ENCODE data around the gene SH3BP4. TPM values are rescaled to one million over a fixed set of nuclear protein-coding genes. Genes with fewer than 3 reads are reported as not detected.

Gene SH3BP4, protein sequence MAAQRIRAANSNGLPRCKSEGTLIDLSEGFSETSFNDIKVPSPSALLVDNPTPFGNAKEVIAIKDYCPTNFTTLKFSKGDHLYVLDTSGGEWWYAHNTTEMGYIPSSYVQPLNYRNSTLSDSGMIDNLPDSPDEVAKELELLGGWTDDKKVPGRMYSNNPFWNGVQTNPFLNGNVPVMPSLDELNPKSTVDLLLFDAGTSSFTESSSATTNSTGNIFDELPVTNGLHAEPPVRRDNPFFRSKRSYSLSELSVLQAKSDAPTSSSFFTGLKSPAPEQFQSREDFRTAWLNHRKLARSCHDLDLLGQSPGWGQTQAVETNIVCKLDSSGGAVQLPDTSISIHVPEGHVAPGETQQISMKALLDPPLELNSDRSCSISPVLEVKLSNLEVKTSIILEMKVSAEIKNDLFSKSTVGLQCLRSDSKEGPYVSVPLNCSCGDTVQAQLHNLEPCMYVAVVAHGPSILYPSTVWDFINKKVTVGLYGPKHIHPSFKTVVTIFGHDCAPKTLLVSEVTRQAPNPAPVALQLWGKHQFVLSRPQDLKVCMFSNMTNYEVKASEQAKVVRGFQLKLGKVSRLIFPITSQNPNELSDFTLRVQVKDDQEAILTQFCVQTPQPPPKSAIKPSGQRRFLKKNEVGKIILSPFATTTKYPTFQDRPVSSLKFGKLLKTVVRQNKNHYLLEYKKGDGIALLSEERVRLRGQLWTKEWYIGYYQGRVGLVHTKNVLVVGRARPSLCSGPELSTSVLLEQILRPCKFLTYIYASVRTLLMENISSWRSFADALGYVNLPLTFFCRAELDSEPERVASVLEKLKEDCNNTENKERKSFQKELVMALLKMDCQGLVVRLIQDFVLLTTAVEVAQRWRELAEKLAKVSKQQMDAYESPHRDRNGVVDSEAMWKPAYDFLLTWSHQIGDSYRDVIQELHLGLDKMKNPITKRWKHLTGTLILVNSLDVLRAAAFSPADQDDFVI
- total RNA-seq = 5.5 TPM

- peak; percentile 77 for DNase-seq
These were observed at the start of gene SH3BP4 for GRCh38 chr2:234951664-234952269. Gene SH3BP4, plus strand, starts transcription at chr2:234952017. Its CDS starts 82,986 bp downstream, at chr2:235035003.

DNA sequence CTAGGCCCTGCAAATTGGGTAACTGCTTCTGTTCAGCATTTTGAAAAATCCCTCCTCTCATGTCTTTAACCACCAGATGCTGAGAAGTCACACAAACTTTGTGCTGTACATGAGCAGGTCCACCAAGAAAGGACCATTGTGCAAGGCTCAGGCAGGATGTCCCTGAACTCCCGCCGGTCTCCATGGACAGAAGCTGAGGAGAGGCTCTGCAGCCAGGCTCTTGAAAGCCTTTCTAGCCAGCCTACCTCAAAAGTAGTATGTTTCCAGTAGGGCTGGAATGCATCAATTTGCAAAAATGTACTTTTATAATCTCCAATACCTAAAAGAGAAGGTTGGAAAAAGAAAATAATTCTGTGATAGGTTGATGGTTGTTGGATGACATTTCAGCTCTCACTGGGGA lies 47.0 kb upstream of the SH3BP4 start:
- no peak for DNase-seq

DNA sequence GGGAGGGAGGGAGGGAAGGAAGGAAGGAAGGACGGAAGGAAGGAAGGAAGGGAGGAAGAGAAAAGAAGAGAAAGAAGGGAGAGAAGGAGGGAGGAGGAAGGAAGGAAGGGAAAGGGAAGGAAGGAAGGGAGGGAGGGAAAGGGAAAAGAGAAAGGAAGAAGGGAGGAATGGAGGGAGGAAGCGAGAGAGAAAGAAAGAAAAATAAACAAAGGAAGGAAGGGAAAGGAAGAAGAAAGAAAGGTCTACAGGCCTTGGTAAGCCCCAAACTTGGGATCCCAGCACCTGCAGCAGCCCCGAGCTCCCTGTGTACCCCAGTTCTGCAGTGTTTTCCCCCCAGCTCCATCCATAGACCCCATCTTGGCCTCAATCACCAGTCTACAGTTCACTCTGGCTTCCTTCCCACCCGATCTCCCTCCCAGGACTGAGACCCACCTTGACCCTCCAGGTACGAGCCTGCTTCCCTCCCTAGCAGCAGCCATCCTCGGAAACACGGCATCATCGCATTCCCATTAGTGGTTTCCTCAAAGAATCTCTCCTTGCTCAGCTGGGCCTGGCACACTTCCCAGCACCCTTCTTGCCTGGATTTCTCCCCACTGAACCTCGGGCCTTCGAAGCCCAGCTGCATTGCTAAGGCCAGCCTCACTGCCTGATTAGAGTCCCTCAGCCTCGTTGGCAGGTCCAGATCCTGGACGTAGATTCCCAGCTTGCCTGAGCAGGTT lies 46.1 kb upstream of the SH3BP4 start:
- no peak for DNase-seq

GRCh38 chr2:234910186-234910679 lies 41.6 kb upstream of the SH3BP4 start:
- DNase-seq = no peak

GRCh38 chr2:234911271-234911670 lies 40.5 kb upstream of the SH3BP4 start:
- no peak for DNase-seq

DNA sequence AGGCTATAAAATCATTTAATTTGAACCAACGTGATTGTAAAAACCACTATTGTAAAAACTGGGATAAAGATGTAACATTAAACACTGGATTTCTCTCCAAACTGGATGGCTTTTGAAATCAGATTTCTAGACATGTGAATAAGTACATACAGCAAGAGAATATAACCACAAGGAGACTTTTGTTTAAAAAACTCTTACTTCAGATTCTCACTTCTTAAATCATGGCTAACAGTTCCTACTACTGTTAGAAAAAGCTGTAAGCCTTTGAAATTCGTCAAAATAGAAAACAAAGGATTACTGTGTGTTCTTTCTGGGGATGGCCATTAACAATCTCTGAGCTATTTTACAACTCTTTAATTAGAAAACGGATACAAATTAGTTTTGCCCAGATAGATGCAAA lies 39.4 kb upstream of the SH3BP4 start:
- no peak for DNase-seq

DNA sequence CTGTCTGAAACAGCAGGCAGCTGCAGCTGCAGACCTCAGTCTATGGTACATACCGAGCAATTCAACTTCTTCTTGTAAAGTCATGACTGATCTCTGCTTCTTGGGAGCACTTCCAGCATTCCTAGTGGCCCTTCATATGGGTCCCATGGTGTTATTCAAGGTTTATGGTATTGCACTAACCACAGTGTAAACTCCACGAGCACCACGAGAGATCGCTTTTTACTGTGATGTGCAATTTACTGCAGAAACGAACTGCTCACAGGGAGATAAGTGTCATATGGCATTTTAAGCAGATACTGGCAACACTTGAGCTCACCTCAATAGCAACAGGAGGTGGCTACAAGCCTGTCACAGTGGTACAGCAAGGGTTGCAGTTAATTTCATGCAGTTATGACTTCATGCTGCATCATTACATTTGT lies 38.6 kb upstream of the SH3BP4 start:
- no peak for DNase-seq

DNA sequence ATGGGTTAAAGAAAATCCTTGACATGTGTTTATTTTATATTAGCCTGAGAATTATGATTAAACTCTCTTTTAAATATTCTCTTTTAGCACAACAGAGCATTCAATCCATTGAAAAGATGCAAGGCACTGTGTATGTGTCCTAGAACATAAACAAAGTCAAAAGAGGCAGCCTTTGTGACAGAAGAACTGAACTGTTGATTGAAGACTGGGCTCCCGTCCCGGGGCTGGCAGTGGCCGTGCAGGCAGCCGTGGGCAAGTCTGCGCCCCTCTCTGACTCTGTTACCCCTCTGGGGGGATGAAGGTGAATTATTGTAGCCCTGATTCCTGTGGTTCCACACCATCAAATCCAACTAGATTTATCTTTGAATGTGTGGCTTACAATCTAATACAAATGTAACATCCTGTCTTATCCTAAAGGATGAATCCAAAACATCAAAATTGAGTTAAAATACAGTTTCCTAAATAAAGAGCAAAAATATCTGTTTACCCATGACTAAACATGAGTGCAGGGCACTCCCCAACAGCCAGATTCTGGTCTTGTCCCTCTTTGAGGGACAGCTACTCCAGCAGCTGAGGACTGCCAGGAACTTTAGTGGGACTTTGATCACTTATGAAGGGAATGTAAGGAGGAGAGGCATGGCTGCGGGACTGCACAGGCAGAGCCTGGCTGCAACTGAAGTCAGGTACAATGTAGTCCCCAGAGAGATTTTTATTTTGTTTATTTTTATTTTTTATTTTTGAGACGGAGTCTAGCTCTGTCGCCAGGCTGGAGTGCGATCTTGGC lies 37.3 kb upstream of the SH3BP4 start:
- peak; percentile 19 for DNase-seq

GRCh38 chr2:234916674-234917073 lies 35.1 kb upstream of the SH3BP4 start:
- DNase-seq = no peak

- no peak for DNase-seq
These were observed 34.4 kb upstream of the SH3BP4 start for GRCh38 chr2:234917211-234917975.

DNA sequence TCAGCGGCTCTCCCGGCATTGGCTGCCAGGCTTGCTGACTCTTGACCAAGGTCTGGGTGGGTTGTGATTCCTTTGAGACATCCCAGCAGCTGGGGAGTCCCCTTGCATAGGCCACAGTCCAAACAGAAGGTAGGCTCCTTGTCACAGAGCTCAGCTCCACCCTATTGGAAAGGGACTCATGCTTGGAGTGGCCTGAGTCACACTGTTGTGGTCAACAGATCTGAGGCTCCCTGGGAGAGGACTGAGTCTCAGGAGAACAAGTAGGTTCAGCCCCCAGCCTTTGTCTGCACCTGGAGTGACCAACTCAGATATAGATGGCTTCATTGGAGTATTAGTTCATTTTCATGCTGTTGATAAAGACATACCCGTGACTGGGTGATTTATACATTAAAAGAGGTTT lies 32.1 kb upstream of the SH3BP4 start:
- DNase-seq = no peak

DNA sequence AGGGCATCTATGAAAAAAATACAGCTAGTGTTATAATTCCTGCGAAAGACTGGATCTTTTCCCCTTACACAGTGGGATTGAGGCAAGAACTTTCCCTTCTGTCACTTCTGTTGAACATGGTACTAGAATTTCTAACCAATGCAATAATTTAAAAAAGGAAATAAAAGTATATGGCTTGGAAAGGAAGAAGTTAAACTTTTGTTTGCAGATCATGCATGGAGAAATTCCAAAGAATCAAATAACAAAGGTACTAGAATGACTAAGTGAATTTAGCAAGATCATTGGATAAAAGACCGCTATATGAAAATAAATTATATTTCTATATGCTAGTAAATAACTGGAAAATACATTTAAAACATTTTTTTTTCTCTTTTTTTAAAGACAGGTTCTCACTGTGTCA lies 31.0 kb upstream of the SH3BP4 start:
- no peak for DNase-seq

DNA sequence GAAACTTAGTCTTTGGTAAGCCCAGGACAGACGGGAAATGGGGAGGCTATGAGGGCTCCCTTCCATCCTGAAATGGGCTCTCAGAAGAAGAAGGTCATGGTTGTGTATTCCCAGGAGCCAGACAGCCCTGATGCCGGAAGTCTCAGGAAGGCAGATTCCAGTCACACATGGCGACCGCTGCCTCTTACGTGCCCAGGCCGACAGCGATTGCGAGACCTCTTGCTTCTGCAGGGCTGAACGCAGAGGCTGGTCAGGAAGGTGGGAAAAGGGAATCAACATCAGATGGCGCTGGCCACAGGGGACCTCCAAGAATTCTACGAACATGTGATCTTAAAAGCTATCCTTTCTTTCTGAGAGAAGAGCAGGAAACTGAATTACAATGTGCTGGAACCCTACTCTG lies 22.8 kb upstream of the SH3BP4 start:
- no peak for DNase-seq

DNA sequence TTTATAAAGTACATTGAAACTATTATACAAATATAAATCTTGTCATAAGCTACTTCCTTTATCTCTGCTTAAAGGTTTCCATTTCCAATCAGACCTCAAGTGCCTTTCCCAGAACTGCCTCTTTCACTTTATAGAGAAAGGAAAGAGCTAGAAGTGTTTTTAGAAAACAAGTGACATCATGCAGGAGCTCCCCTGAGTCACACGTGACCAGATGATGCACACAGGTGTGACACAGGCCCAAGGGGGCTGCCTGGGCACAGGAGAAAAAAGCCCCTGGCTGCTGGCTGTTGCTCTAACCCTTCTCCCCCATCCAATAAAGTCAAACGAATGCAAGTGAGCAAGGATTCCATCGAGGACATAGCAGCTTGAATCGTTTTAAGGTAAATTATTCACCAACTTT lies 21.4 kb upstream of the SH3BP4 start:
- DNase-seq = no peak

DNA sequence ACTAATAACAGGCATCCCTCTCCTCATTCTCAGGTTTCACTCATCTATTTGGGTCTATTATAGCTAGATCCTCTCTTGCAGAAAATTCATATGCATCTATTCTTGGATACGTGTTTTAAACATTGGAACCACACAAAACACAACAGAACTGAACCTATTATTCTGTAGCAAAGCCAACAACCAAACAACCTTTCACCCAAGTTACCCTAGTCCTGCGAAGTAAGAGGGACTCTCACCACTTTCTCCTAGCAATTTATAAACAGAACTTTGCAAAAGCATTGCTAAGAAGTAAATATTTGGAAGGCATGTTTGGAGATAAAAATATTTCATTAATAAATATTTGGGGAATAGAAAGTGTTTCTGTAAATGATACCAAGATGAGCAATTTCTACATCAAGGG lies 20.4 kb upstream of the SH3BP4 start:
- no peak for DNase-seq

- no peak for DNase-seq
These were observed 19.1 kb upstream of the SH3BP4 start for GRCh38 chr2:234932591-234933168.

GRCh38 chr2:234935311-234935710 lies 16.5 kb upstream of the SH3BP4 start:
- DNase-seq = no peak

- DNase-seq = no peak
These were observed 12.2 kb upstream of the SH3BP4 start for GRCh38 chr2:234939576-234939975.

- no peak for DNase-seq
These were observed 11.8 kb upstream of the SH3BP4 start for GRCh38 chr2:234939996-234940395.

- no peak for DNase-seq
These were observed 11.3 kb upstream of the SH3BP4 start for GRCh38 chr2:234940527-234940926.
